Parathyroid adenoma (tissue), 2 donors: ENCODE results near the gene NF1.

Experiments
- H2AFZ ChIP-seq: fragments of 300-600 bp; sonication (generic); one replicate; pipeline ENCODE4 v1.7.0; 2017; ENCODE audit warnings: antibody characterized with exemption, mild to moderate bottlenecking
- H3K27ac ChIP-seq: fragments of 300-600 bp; sonication (generic); one replicate; pipeline ENCODE4 v1.7.0; 2017
- H3K27me3 ChIP-seq: fragments of 300-600 bp; sonication (generic); one replicate; pipeline ENCODE4 v1.7.0; 2017; ENCODE audit warnings: low read length; ENCODE audit not compliant: control insufficient read depth, insufficient read depth
- H3K36me3 ChIP-seq: fragments of 300-600 bp; sonication (generic); one replicate; pipeline ENCODE4 v1.7.0; 2017; ENCODE audit warnings: low read length; ENCODE audit not compliant: control insufficient read depth, insufficient read depth
- H3K4me1 ChIP-seq: fragments of 300-600 bp; sonication (generic); one replicate; pipeline ENCODE4 v1.7.0; 2017; ENCODE audit warnings: control low read depth
- H3K4me2 ChIP-seq: fragments of 300-600 bp; sonication (generic); one replicate; pipeline ENCODE4 v1.7.0; 2017; ENCODE audit warnings: low read length
- H3K4me3 ChIP-seq: fragments of 300-600 bp; sonication (generic); one replicate; pipeline ENCODE4 v1.7.0; 2017; ENCODE audit warnings: low read depth, low read length
- H3K79me2 ChIP-seq: fragments of 300-600 bp; sonication (generic); one replicate; pipeline ENCODE4 v1.7.0; 2017; ENCODE audit warnings: control low read depth
- H3K9ac ChIP-seq: fragments of 300-600 bp; sonication (generic); one replicate; pipeline ENCODE4 v1.7.0; 2017; ENCODE audit warnings: mild to moderate bottlenecking
- H3K9me3 ChIP-seq: fragments of 300-600 bp; sonication (generic); one replicate; pipeline ENCODE4 v1.7.0; 2017; ENCODE audit warnings: low read length; ENCODE audit not compliant: control insufficient read depth
- TF ChIP-seq, protein P1 (sequence below): fragments of 300-600 bp; sonication (generic); IDR thresholded peaks from one replicate; pipeline ENCODE4 v1.7.0; 2017; ENCODE audit warnings: antibody characterized with exemption, mild to moderate bottlenecking
- donor health status: primary hyperparathyroidism.

The NF1 gene

DNA sequence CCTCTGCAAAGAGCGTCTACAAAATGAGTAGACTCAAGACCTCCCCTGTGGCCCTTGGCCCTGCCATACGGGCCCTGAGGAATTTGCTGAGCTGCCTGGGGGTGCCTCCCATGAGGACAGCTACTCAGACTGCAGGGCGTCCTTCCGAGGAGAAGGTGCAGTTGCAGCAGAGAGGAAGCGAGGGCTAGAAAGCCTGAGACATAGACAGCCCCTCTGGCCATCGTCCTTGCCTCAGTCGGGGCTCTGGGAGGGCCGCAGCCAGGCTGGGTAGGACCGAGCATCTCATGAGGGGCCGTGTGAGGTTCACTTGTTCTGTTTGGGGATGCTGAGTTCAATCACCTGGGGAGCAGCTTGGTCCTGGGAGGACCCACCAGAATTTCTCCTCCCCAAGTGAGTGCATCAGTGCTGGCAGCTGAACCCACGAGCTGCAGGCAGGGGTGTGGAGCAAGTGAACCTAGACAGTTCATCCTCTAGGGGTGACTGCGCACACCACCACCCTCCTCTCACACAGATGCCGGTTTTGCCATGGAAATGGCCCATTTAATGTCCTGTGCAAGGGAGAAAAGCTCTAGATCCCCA is 317.0 kb downstream of the NF1 start:
- Histone ChIP-seq H3K4me1 (peaks cover 6% of the 10 kb centered on the region), H3K9ac (no peak overlapping the region), H3K9me3 (no peaks in the 10 kb centered on the region), H3K27ac (no peak overlapping the region), H3K36me3 (no peaks in the 10 kb centered on the region), H3K4me2 (no peak overlapping the region), H2AFZ (no peak overlapping the region), H3K79me2 (peaks cover 74% of the 10 kb centered on the region), H3K27me3 (no peaks in the 10 kb centered on the region), H3K4me3 (no peak overlapping the region)
- TF ChIP-seq, protein P1, sequence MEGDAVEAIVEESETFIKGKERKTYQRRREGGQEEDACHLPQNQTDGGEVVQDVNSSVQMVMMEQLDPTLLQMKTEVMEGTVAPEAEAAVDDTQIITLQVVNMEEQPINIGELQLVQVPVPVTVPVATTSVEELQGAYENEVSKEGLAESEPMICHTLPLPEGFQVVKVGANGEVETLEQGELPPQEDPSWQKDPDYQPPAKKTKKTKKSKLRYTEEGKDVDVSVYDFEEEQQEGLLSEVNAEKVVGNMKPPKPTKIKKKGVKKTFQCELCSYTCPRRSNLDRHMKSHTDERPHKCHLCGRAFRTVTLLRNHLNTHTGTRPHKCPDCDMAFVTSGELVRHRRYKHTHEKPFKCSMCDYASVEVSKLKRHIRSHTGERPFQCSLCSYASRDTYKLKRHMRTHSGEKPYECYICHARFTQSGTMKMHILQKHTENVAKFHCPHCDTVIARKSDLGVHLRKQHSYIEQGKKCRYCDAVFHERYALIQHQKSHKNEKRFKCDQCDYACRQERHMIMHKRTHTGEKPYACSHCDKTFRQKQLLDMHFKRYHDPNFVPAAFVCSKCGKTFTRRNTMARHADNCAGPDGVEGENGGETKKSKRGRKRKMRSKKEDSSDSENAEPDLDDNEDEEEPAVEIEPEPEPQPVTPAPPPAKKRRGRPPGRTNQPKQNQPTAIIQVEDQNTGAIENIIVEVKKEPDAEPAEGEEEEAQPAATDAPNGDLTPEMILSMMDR: no peak

DNA sequence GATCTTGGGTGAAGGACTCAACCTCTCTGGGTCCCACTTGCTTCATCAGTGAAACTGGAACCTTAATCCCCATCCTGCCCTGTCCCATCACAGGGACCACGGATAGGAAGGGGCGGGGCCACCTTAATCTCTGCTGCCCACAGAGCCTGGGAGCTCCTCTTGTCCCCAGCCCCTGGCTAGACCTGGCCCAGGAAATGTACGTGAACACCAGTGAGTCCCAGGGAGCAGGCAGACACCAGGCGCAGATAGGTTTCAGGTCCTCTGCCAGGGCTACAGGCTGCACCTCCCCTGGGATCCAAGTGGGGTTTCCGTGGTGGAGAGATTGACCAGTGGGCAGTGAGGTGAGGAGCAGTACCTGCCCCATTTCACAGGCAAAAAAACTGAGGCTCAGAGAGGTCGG is 317.7 kb downstream of the NF1 start:
- peaks cover 1% of the 10 kb centered on the region for H3K4me1 ChIP-seq

DNA sequence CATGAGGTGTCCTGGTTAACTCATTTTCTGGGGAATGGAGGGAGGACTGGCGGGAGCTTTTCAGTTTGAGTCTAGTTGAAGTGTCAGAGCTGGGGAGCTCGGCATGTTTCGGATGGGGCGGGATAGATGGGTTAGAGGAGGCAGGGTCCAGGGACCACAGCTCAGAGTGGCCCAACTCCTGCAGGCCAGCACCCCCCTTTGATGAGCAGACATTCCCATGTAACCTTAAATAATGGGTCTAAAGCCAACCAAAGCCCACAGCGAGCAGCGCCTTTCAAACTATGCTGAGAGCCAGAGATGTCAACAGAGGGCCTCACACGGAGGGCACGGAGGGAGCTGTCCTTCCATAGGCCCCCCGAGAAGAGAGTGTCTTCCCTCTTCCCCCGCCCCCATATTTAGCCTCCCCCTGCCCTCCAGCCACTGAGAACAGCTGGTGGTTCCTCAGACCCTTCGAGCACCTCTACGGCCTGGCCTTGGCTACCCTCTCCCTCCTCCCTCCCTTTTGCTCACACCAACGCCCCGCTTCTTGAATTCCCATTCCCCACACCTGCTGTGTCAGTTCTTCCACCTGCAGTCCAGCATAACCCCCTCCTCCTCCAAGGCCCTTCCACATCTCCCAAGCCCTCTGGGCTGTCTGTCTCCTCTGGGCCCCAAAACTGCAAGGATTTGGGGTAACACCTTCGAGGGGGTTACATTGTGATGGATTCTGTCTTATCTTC is 318.5 kb downstream of the NF1 start:
- no peak overlapping the region for H3K9ac ChIP-seq
- H3K9me3 ChIP-seq: no peaks in the 10 kb centered on the region
- TF ChIP-seq, protein P1: no peak
- H3K27ac ChIP-seq: no peak overlapping the region
- peaks cover 76% of the 10 kb centered on the region for H3K79me2 ChIP-seq
- no peak overlapping the region for H3K4me3 ChIP-seq
- H3K4me1 ChIP-seq: no peaks in the 10 kb centered on the region
- H3K4me2 ChIP-seq: no peak overlapping the region
- no peak overlapping the region for H2AFZ ChIP-seq
- no peaks in the 10 kb centered on the region for H3K27me3 ChIP-seq
- H3K36me3 ChIP-seq: no peaks in the 10 kb centered on the region

More for the DNA sequence above, 317.7 kb downstream of the NF1 start:
- H3K9me3 ChIP-seq: no peaks in the 10 kb centered on the region
- no peak overlapping the region for H3K27ac ChIP-seq
- TF ChIP-seq, protein P1: no peak
- H3K9ac ChIP-seq: no peak overlapping the region
- H3K4me2 ChIP-seq: no peak overlapping the region
- H3K36me3 ChIP-seq: no peaks in the 10 kb centered on the region
- H3K4me3 ChIP-seq: no peak overlapping the region
- no peak overlapping the region for H2AFZ ChIP-seq
- no peaks in the 10 kb centered on the region for H3K27me3 ChIP-seq
- peaks cover 76% of the 10 kb centered on the region for H3K79me2 ChIP-seq

DNA sequence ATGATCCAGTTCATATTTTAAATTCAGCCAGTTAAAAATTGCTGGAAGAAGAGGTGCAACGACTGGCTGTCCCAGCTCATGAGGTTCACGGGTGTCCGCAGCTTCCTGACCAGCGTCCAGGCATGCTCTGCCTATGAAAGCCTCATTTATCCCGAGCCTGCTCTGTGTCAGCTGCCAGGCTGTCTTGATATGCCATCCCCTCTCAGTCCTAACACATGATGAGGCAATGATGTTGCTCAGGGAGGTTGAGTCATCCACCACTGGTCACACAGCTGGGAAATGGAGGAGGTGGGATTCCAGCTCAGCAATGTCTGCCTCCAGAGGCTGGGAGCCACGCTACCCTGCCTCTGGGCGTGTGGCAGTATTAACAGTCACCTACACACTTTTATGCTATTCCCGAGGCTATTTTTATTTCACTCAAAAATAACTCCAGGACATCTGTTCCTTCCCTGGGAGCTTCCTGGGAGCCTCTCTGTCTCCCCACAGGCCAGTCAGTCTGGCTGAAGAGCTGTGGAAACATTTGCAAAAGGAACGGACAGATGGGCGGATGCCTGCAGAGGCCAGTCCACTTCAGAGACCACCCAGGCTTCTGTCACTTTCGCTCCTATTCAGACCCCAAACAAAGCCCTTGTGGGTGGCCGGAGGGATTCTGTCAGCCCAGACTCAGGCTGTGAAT is 319.2 kb downstream of the NF1 start:
- H3K9ac ChIP-seq: no peak overlapping the region
- H3K9me3 ChIP-seq: no peaks in the 10 kb centered on the region
- no peaks in the 10 kb centered on the region for H3K4me1 ChIP-seq
- no peak overlapping the region for H3K4me3 ChIP-seq
- H2AFZ ChIP-seq: no peak overlapping the region
- TF ChIP-seq, protein P1: no peak
- no peaks in the 10 kb centered on the region for H3K27me3 ChIP-seq
- H3K27ac ChIP-seq: no peak overlapping the region
- peaks cover 71% of the 10 kb centered on the region for H3K79me2 ChIP-seq
- no peak overlapping the region for H3K4me2 ChIP-seq
- H3K36me3 ChIP-seq: no peaks in the 10 kb centered on the region
